Psoas muscle (tissue), 8 donors: ENCODE results near the gene MED13L. TPM values are rescaled to one million over a fixed set of nuclear protein-coding genes. Genes with fewer than 3 reads are reported as not detected.

ENCODE experiments used
- ATAC-seq, 4 donors: fragments of 200-7000 bp; cut with Tn5 transposase; one replicate each; pipeline ENCODE4 v1.9.1; 2020; ENCODE audit warnings: moderate library complexity in 3 of 4, mild to moderate bottlenecking in 2 of 4
- DNase-seq, 2 donors: peaks; one replicate each; pipeline ENCODE4 v3.0.0-alpha.2; 2020
- H3K27ac ChIP-seq: fragments of 200-600 bp; one replicate; pipeline ENCODE4 v1.8.0; 2022
- H3K27me3 ChIP-seq, 3 donors: fragments of 200-600 bp in 1 of 3; one replicate each; pipeline versions ENCODE4 v1.6.1 to v1.8.0; 2013 to 2022; ENCODE audit warnings: low read length in 2 of 3, mild to moderate bottlenecking in 2 of 3, moderate library complexity in 1 of 3; ENCODE audit not compliant: insufficient read depth in 3 of 3
- H3K36me3 ChIP-seq, 2 donors: fragments of 200-600 bp in 1 of 2; one replicate each; pipeline versions ENCODE4 v1.6.1 to v1.8.0; 2013 to 2022; ENCODE audit warnings: low read depth in 1 of 2, mild to moderate bottlenecking in 1 of 2, moderate library complexity in 1 of 2; ENCODE audit not compliant: insufficient read depth in 1 of 2
- H3K4me1 ChIP-seq: fragments of 200-600 bp; one replicate; pipeline ENCODE4 v1.8.0; 2022
- H3K4me3 ChIP-seq: fragments of 200-600 bp; one replicate; pipeline ENCODE4 v1.8.0; 2022; ENCODE audit warnings: mild to moderate bottlenecking
- H3K9me3 ChIP-seq: fragments of 200-600 bp; one replicate; pipeline ENCODE4 v1.8.0; 2022
- CTCF ChIP-seq: fragments of 200-600 bp; IDR thresholded peaks from one replicate; pipeline ENCODE4 v1.8.0; 2022; ENCODE audit warnings: antibody characterized with exemption
- WGBS, 3 donors: extraction: QIAGEN DNeasy Blood & Tissue Kit; methylation state at CpG; one replicate each; pipeline versions ENCODE4 v1.1.6 to v1.1.7; 2013; 5-methylcytosine and 5-hydroxymethylcytosine counted together
- intact Hi-C, 2 donors: fragments of 100-400 bp; cut with DNase I; formaldehyde crosslinking; loops; one replicate each; pipeline versions ENCODE4 v1.11.0 to v1.14.2; 2022
- polyA plus RNA-seq, 3 donors: library from polyadenylated mRNA; stranded (reverse); fragments of 200-250 nt; gene quantifications; one replicate each; pipeline ENCODE4 v1.2.3, GENCODE V29; 2013
- total RNA-seq, 4 donors: library from RNA; stranded (reverse); fragmentation: NEBNext Ultra II Directional in 2 of 4; extraction: Animal tissue kit (Norgen Biotek cat#: 25700) in 2 of 4; gene quantifications; one replicate each; pipeline versions ENCODE4 v1.2.1 to v1.2.4, GENCODE V29; 2021 to 2023
- donor health status: healthy with polysubstance abuse.
- donor health status: DM: no; HTN: no; CAD: no; lungs with moderate emphysema.
- donor health status: Bipolar disorder and iron deficiency.
- donor health status: healthy.
- donor health status: DM: yes; HTN: yes; CAD: no.
- donor health status: DM: no; HTN: no; CAD: no.
- donor health status: DM: no; HTN: no; CAD: no.
- donor health status: DM: yes; HTN: yes; CAD: no.

The MED13L gene
- total and polyA plus RNA-seq, 7 donors = 8.9 to 90.5 (median 72.5) TPM

- WGBS, 3 donors = 62 to 69% (median 69%) methylated on average over 4 of the region's 4 CpGs
- no peaks in the 10 kb centered on the region for H3K27me3 ChIP-seq
- DNase-seq = no peak
- H3K4me3 ChIP-seq = no peak overlapping the region
- intact Hi-C loops = no loop called here
- H3K4me1 ChIP-seq = no peaks in the 10 kb centered on the region
- no peaks in the 10 kb centered on the region for H3K36me3 ChIP-seq
- TF ChIP-seq CTCF = no peak
- ATAC-seq = no peak
- H3K27ac ChIP-seq = no peak overlapping the region
- H3K9me3 ChIP-seq = no peaks in the 10 kb centered on the region
Measured at GRCh38 chr12:116293687-116294453, 16.4 kb upstream of the MED13L start.

- intact Hi-C loops = no loop called here
- H3K4me1 ChIP-seq = no peaks in the 10 kb centered on the region
- no peaks in the 10 kb centered on the region for H3K36me3 ChIP-seq
- TF ChIP-seq CTCF = no peak
- H3K9me3 ChIP-seq = no peaks in the 10 kb centered on the region
- ATAC-seq (no peak), DNase-seq (no peak)
- H3K27ac ChIP-seq = no peak overlapping the region
- WGBS, 3 donors = 80 to 86% (median 82%) methylated on average over 3 of the region's 3 CpGs
- H3K27me3 ChIP-seq = no peaks in the 10 kb centered on the region
- H3K4me3 ChIP-seq = no peak overlapping the region
Measured at GRCh38 chr12:116291218-116291617, 13.7 kb upstream of the MED13L start.

DNA sequence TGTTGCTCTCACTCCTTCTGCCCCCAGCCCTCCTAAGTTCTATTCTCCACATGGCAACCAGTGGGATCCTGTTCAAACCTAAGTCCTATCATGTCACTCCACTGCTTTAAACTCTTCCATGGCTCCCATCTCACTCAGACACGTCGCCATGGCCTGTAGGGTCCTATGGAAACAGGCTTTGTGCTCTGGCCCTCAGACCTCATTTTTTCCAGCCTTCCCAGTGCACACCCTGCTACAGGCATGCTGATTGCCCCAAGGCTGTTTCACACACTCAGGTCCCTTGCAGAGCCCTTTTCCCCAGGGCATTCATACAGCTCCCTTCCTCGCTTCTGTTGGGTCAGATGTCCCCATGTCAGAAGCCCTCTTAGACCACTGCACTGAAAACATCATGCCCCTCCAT, 11.2 kb upstream of the MED13L start:
- TF ChIP-seq CTCF = no peak
- Histone ChIP-seq H3K9me3 (no peaks in the 10 kb centered on the region), H3K27ac (no peak overlapping the region), H3K4me1 (no peaks in the 10 kb centered on the region), H3K27me3 (no peaks in the 10 kb centered on the region), H3K4me3 (no peak overlapping the region), H3K36me3 (no peaks in the 10 kb centered on the region)
- DNase-seq (no peak), ATAC-seq (no peak)
- intact Hi-C loops = loop anchor here in 1 of 2 donors (10.0 kb wide), 1 partner anchor 116 kb away; no protein-coding TSS in a partner anchor
- 93 to 96% (median 93%) methylated on average over 3 of the region's 3 CpGs for WGBS, 3 donors

GRCh38 chr12:116287842-116288301, 10.4 kb upstream of the MED13L start:
- 91 to 97% (median 93%) methylated on average over 3 of the region's 3 CpGs for WGBS, 3 donors
- TF ChIP-seq CTCF = no peak

More at GRCh38 chr12:116287842-116288301, 10.4 kb upstream of the MED13L start:
- Histone ChIP-seq H3K36me3 (no peaks in the 10 kb centered on the region), H3K4me1 (no peaks in the 10 kb centered on the region), H3K27me3 (no peaks in the 10 kb centered on the region), H3K9me3 (no peaks in the 10 kb centered on the region), H3K4me3 (no peak overlapping the region), H3K27ac (no peak overlapping the region)
- DNase-seq (no peak), ATAC-seq (no peak)
- intact Hi-C loops = loop anchor here in 1 of 2 donors (10.0 kb wide), 1 partner anchor 117 kb away; no protein-coding TSS in a partner anchor
